ENCODE data around the gene CHTF8. TPM values are rescaled to one million over a fixed set of nuclear protein-coding genes. Genes with fewer than 3 reads are reported as not detected.

CHTF8 gene
- total RNA-seq, 1 donor from 2014 or later: 109 TPM

- no peak for DNase-seq (ENCODE audit: extremely low read depth, low read depth, low spot score)
Observed at GRCh38 chr16:69089091-69089910, 43.1 kb downstream of the CHTF8 start.

- DNase-seq (ENCODE audit: extremely low read depth, low read depth, low spot score): no peak
Observed at GRCh38 chr16:69088684-69089083, 43.7 kb downstream of the CHTF8 start.

- no peak for DNase-seq (ENCODE audit: extremely low read depth, low read depth, low spot score)
Observed at GRCh38 chr16:69087161-69087581, 45.2 kb downstream of the CHTF8 start.

GRCh38 chr16:69085032-69085695 is 47.2 kb downstream of the CHTF8 start:
- DNase-seq (ENCODE audit: extremely low read depth, low read depth, low spot score): no peak

- no peak for DNase-seq (ENCODE audit: extremely low read depth, low read depth, low spot score)
Observed at GRCh38 chr16:69084289-69084688, 48.1 kb downstream of the CHTF8 start.

GRCh38 chr16:69083306-69083941 is 49.0 kb downstream of the CHTF8 start:
- no peak for DNase-seq (ENCODE audit: extremely low read depth, low read depth, low spot score)

GRCh38 chr16:69079697-69080096 is 52.7 kb downstream of the CHTF8 start:
- no peak for DNase-seq (ENCODE audit: extremely low read depth, low read depth, low spot score)

GRCh38 chr16:69078073-69078472 is 54.3 kb downstream of the CHTF8 start:
- no peak for DNase-seq (ENCODE audit: extremely low read depth, low read depth, low spot score)

- no peak for DNase-seq (ENCODE audit: extremely low read depth, low read depth, low spot score)
Observed at GRCh38 chr16:69077251-69077650, 55.1 kb downstream of the CHTF8 start.

- DNase-seq (ENCODE audit: extremely low read depth, low read depth, low spot score): peak; percentile 39
Observed at GRCh38 chr16:69073181-69073702, 59.1 kb downstream of the CHTF8 start.

- no peak for DNase-seq (ENCODE audit: extremely low read depth, low read depth, low spot score)
Observed at GRCh38 chr16:69072640-69072974, 59.8 kb downstream of the CHTF8 start.

- DNase-seq (ENCODE audit: extremely low read depth, low read depth, low spot score): no peak
Observed at GRCh38 chr16:69071036-69071435, 61.4 kb downstream of the CHTF8 start.

GRCh38 chr16:69069504-69069903 is 62.9 kb downstream of the CHTF8 start:
- no peak for DNase-seq (ENCODE audit: extremely low read depth, low read depth, low spot score)

Other genes starting within 250 kb of the CHTF8 start
- 0.70 and 6.2 TPM in 2 replicates for gene HAS3, start 26.9 kb downstream of the CHTF8 start, total RNA-seq
- gene UTP4, start 61 bp upstream of the CHTF8 start, total RNA-seq: 25.6 and 31.5 TPM in 2 replicates
- 51.4 and 85.3 TPM in 2 replicates for gene SNTB2, start 54.6 kb upstream of the CHTF8 start, total RNA-seq
- 35.7 and 46.0 TPM in 2 replicates for gene VPS4A, start 178.8 kb upstream of the CHTF8 start, total RNA-seq
- 22.2 and 24.4 TPM in 2 replicates for gene PDF, start 198.0 kb upstream of the CHTF8 start, total RNA-seq
- gene COG8, start 207.0 kb upstream of the CHTF8 start, total RNA-seq: 47.9 and 48.7 TPM in 2 replicates
- gene NIP7, start 207.2 kb upstream of the CHTF8 start, total RNA-seq: 22.6 and 25.8 TPM in 2 replicates
- not detected in 2 replicates for gene TMED6, start 219.2 kb upstream of the CHTF8 start, total RNA-seq